GM12878 (cell line): ENCODE measurements around the gene DDHD1. TPM values are rescaled to one million over a fixed set of nuclear protein-coding genes. Genes with fewer than 3 reads are reported as not detected.

Experiments
- ASH2L ChIP-seq: fragments of 300-600, 200-600 bp; sonication (generic); IDR thresholded peaks from 2 replicates; pipeline ENCODE4 v1.6.1; 2017; ENCODE audit warnings: low read depth, mild to moderate bottlenecking, borderline replicate concordance
- BACH1 ChIP-seq: fragments of 450-650 bp; IDR thresholded peaks from 2 replicates; pipeline ENCODE4 v1.6.1; 2017; ENCODE audit warnings: mild to moderate bottlenecking, borderline replicate concordance
- BHLHE40 ChIP-seq, 2 experiments: fragments of 450-650 bp in 1 of 2; IDR thresholded peaks; 2 replicates each; pipeline ENCODE4 v1.6.1; 2011 to 2017; ENCODE audit warnings: low read depth in 2 of 2, borderline replicate concordance in 1 of 2, improper control_type of control experiment in 1 of 2, low read length in 1 of 2, mild to moderate bottlenecking in 1 of 2
- ETV6 ChIP-seq, 2 experiments: fragments of 450-650 bp in 1 of 2; IDR thresholded peaks in 1 of 2; conservative IDR thresholded peaks in 1 of 2; 2 replicates each; pipeline ENCODE4 v1.6.1; 2014; ENCODE audit warnings: antibody characterized with exemption in 1 of 2, borderline replicate concordance in 1 of 2, low read depth in 1 of 2, mild to moderate bottlenecking in 1 of 2, moderate library complexity in 1 of 2
- MTA3 ChIP-seq: IDR thresholded peaks from 2 replicates; pipeline ENCODE4 v1.6.1; 2012; ENCODE audit warnings: low read length, inconsistent platforms, borderline replicate concordance
- MXI1 ChIP-seq: fragments of 150-350 bp; IDR thresholded peaks from 2 replicates; pipeline ENCODE4 v1.6.1; 2011; ENCODE audit warnings: low read depth, mild to moderate bottlenecking, inconsistent platforms, low read length, improper control_type of control experiment
- NFYA ChIP-seq: IDR thresholded peaks from 2 replicates; pipeline ENCODE4 v1.6.1; 2011; ENCODE audit warnings: low read depth, mild to moderate bottlenecking, low read length, improper control_type of control experiment, borderline replicate concordance
- PAX5 ChIP-seq: IDR thresholded peaks from 2 replicates; pipeline ENCODE4 v1.6.1; 2011; ENCODE audit warnings: low read depth, low read length, borderline replicate concordance
- RAD51 ChIP-seq: fragments of 450-650 bp; IDR thresholded peaks from 2 replicates; pipeline ENCODE4 v1.6.1; 2016; ENCODE audit warnings: moderate library complexity, mild to moderate bottlenecking, inconsistent platforms
- RUNX3 ChIP-seq: IDR thresholded peaks from 2 replicates; pipeline ENCODE4 v1.6.1; 2012; ENCODE audit warnings: low read length, inconsistent platforms
- STAT3 ChIP-seq: IDR thresholded peaks from 2 replicates; pipeline ENCODE4 v1.6.1; 2011; ENCODE audit warnings: low read depth, low read length, improper control_type of control experiment
- TAF1 ChIP-seq: IDR thresholded peaks from 2 replicates; pipeline ENCODE4 v1.6.1; 2011; ENCODE audit warnings: mild to moderate bottlenecking, low read depth, low read length, borderline replicate concordance
- TCF7 ChIP-seq: IDR thresholded peaks from 2 replicates; pipeline ENCODE4 v1.6.1; 2014; ENCODE audit warnings: antibody characterized with exemption, borderline replicate concordance
- YBX1 ChIP-seq: fragments of 450-650 bp; IDR thresholded peaks from 2 replicates; pipeline ENCODE4 v1.6.1; 2016; ENCODE audit warnings: antibody characterized with exemption
- ZNF207 ChIP-seq: fragments of 450-650 bp; IDR thresholded peaks from 2 replicates; pipeline ENCODE4 v1.6.1; 2014; ENCODE audit warnings: antibody characterized with exemption, mild to moderate bottlenecking, borderline replicate concordance
- ZZZ3 ChIP-seq: IDR thresholded peaks from 2 replicates; pipeline ENCODE4 v1.6.1; 2011; ENCODE audit warnings: low read depth; ENCODE audit not compliant: control insufficient read depth, insufficient read length
- polyA plus RNA-seq, 11 experiments: library from polyadenylated mRNA; depleted of rRNA in 4 of 11; unstranded in 6 of 11; stranded (reverse) in 5 of 11; fragments of >200 nt; fragmentation: Nextera tagmentation in 4 of 11; fragmentation: Illumina TruSeq in 1 of 11; extraction: Ambion mirVana in 4 of 11; extraction: Trizol in 1 of 11; gene quantifications; 1 replicate in 1 of 11; 2 replicates in 10 of 11; pipeline versions ENCODE4 v1.2.1 to v1.2.3, GENCODE V29; 2011 to 2016; ENCODE audit warnings: inconsistent platforms in 2 of 11, missing spikeins in 2 of 11, low read depth in 1 of 11
- total RNA-seq, 4 experiments: library from RNA; depleted of rRNA in 3 of 4; stranded (reverse); fragments of >200 nt in 3 of 4; fragmentation: Illumina TruSeq in 1 of 4; extraction: Trizol in 1 of 4; gene quantifications; 2 replicates each; pipeline versions ENCODE4 v1.2.1 to v1.2.3, GENCODE V29; 2013 to 2021
- TF ChIP-seq, protein P1 (sequence below): IDR thresholded peaks from 2 replicates; pipeline ENCODE4 v1.6.1; 2011; ENCODE audit warnings: low read depth, mild to moderate bottlenecking, low read length, moderate library complexity, borderline replicate concordance; ENCODE audit errors: extremely low read depth
- TF ChIP-seq, protein P2 (sequence below): fragments of 150-350 bp; IDR thresholded peaks from 2 replicates; pipeline ENCODE4 v1.6.1; 2016; ENCODE audit warnings: low read depth, low read length
- TF ChIP-seq, protein P3 (sequence below): fragments of 450-650 bp; IDR thresholded peaks from 2 replicates; pipeline ENCODE4 v1.6.1; 2016; ENCODE audit warnings: mild to moderate bottlenecking
- TF ChIP-seq, protein P4 (sequence below): IDR thresholded peaks from 2 replicates; pipeline ENCODE4 v1.6.1; 2012; ENCODE audit warnings: improper control_type of control experiment, low read depth, low read length; ENCODE audit not compliant: insufficient replicate concordance

The DDHD1 gene
- total and polyA plus RNA-seq, 10 of the 15 experiments (the other 5 are each of a cell fraction or from before 2014, with no cell fraction given), result 7.7 to 52.3 (median 28.5) TPM

DNA sequence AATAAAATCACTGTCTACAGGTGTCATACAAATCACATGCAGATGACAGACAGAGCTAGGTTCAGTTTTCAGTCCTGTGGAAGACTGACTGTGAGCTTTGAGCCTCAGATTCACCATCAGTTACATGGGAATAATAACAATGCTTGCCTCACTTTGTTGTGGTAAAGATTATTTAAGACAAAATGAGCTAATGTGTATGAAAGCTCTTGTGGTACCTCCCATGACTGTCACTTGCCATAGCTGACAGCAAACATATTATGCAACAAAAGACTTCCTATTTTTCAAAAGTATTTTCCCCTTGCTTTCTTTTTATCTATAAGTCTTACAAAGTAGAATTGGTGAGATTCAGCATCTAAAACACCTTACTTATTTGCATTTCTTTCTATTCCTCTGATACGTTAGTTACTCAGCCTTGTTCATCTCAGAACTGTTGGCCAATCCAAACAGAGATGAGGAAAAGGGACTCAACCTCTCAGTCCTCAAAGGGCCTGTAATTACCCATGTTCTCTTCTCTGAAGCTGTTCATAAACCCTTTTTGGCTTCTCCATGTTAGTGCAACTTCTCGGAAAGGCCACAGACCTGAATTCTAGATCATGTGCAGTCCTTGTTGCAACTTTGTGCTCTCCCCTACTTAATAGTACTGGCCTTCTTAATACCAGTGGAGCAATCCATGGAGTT, 8.8 kb upstream of the DDHD1 start (continued):
- TF ChIP-seq, protein P1, sequence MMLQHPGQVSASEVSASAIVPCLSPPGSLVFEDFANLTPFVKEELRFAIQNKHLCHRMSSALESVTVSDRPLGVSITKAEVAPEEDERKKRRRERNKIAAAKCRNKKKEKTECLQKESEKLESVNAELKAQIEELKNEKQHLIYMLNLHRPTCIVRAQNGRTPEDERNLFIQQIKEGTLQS, result no peak
- TF ChIP-seq PAX5 (no peak), ZZZ3 (no peak), ZNF207 (no peak), TAF1 (no peak), MXI1 (no peak), ETV6 (conservative IDR thresholded peaks at IDR 0.05 in 1 of 2, IDR thresholded peaks at IDR 0.05 in 1 of 2; ENCODE audit: borderline replicate concordance in 1 of 2, low read depth in 1 of 2) (no peak), BACH1 (no peak), ASH2L (no peak), MTA3 (no peak; the same call in 1 of the 2 replicates), BHLHE40 (IDR thresholded peaks at IDR 0.05; ENCODE audit: borderline replicate concordance in 1 of 2, low read depth in 2 of 2, low read length in 1 of 2) (peak; percentile 24 to 26; a peak in 2 of 4 replicates), RUNX3 (peak; percentile 92), TCF7 (peak; percentile 95), STAT3 (no peak), YBX1 (no peak), RAD51 (no peak), NFYA (no peak)
- TF ChIP-seq, protein P2, sequence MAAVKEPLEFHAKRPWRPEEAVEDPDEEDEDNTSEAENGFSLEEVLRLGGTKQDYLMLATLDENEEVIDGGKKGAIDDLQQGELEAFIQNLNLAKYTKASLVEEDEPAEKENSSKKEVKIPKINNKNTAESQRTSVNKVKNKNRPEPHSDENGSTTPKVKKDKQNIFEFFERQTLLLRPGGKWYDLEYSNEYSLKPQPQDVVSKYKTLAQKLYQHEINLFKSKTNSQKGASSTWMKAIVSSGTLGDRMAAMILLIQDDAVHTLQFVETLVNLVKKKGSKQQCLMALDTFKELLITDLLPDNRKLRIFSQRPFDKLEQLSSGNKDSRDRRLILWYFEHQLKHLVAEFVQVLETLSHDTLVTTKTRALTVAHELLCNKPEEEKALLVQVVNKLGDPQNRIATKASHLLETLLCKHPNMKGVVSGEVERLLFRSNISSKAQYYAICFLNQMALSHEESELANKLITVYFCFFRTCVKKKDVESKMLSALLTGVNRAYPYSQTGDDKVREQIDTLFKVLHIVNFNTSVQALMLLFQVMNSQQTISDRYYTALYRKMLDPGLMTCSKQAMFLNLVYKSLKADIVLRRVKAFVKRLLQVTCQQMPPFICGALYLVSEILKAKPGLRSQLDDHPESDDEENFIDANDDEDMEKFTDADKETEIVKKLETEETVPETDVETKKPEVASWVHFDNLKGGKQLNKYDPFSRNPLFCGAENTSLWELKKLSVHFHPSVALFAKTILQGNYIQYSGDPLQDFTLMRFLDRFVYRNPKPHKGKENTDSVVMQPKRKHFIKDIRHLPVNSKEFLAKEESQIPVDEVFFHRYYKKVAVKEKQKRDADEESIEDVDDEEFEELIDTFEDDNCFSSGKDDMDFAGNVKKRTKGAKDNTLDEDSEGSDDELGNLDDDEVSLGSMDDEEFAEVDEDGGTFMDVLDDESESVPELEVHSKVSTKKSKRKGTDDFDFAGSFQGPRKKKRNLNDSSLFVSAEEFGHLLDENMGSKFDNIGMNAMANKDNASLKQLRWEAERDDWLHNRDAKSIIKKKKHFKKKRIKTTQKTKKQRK, result no peak
- TF ChIP-seq, protein P3, sequence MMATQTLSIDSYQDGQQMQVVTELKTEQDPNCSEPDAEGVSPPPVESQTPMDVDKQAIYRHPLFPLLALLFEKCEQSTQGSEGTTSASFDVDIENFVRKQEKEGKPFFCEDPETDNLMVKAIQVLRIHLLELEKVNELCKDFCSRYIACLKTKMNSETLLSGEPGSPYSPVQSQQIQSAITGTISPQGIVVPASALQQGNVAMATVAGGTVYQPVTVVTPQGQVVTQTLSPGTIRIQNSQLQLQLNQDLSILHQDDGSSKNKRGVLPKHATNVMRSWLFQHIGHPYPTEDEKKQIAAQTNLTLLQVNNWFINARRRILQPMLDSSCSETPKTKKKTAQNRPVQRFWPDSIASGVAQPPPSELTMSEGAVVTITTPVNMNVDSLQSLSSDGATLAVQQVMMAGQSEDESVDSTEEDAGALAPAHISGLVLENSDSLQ, result peak; percentile 81; the same call in 1 of the 2 replicates
- TF ChIP-seq, protein P4, sequence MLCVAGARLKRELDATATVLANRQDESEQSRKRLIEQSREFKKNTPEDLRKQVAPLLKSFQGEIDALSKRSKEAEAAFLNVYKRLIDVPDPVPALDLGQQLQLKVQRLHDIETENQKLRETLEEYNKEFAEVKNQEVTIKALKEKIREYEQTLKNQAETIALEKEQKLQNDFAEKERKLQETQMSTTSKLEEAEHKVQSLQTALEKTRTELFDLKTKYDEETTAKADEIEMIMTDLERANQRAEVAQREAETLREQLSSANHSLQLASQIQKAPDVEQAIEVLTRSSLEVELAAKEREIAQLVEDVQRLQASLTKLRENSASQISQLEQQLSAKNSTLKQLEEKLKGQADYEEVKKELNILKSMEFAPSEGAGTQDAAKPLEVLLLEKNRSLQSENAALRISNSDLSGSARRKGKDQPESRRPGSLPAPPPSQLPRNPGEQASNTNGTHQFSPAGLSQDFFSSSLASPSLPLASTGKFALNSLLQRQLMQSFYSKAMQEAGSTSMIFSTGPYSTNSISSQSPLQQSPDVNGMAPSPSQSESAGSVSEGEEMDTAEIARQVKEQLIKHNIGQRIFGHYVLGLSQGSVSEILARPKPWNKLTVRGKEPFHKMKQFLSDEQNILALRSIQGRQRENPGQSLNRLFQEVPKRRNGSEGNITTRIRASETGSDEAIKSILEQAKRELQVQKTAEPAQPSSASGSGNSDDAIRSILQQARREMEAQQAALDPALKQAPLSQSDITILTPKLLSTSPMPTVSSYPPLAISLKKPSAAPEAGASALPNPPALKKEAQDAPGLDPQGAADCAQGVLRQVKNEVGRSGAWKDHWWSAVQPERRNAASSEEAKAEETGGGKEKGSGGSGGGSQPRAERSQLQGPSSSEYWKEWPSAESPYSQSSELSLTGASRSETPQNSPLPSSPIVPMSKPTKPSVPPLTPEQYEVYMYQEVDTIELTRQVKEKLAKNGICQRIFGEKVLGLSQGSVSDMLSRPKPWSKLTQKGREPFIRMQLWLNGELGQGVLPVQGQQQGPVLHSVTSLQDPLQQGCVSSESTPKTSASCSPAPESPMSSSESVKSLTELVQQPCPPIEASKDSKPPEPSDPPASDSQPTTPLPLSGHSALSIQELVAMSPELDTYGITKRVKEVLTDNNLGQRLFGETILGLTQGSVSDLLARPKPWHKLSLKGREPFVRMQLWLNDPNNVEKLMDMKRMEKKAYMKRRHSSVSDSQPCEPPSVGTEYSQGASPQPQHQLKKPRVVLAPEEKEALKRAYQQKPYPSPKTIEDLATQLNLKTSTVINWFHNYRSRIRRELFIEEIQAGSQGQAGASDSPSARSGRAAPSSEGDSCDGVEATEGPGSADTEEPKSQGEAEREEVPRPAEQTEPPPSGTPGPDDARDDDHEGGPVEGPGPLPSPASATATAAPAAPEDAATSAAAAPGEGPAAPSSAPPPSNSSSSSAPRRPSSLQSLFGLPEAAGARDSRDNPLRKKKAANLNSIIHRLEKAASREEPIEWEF, result no peak
